OCI-LY1 (cell line): ENCODE results near the gene FRY.

Source experiments
- H2AFZ ChIP-seq: fragments of 200-600 bp; sonication (generic), shearing (Covaris generic); 2 replicates; pipeline ENCODE4 v1.6.0; 2014; ENCODE audit warnings: antibody characterized with exemption, mild to moderate bottlenecking, low read length
- H3F3A ChIP-seq: fragments of 200-600 bp; sonication (generic), shearing (Covaris generic); 2 replicates; pipeline ENCODE4 v1.6.0; 2014; ENCODE audit warnings: mild to moderate bottlenecking, antibody characterized with exemption, low read length, moderate library complexity; ENCODE audit not compliant: insufficient read depth
- H3K27ac ChIP-seq: fragments of 200-600 bp; sonication (generic); 2 replicates; pipeline ENCODE4 v1.5.1; 2014; ENCODE audit warnings: low read length, mixed run types, mild to moderate bottlenecking, low read depth; ENCODE audit not compliant: poor library complexity, severe bottlenecking
- H3K27me3 ChIP-seq: fragments of 200-600 bp; sonication (generic); 2 replicates; pipeline ENCODE4 v1.6.0; 2014; ENCODE audit warnings: antibody characterized with exemption, mild to moderate bottlenecking, low read length, moderate library complexity; ENCODE audit not compliant: insufficient read depth
- H3K36me3 ChIP-seq: fragments of 200-600 bp; sonication (generic); 2 replicates; pipeline ENCODE4 v1.6.1; 2014; ENCODE audit warnings: mild to moderate bottlenecking, antibody characterized with exemption, low read length, moderate library complexity, mixed read lengths; ENCODE audit not compliant: insufficient read depth
- H3K4me1 ChIP-seq: fragments of 200-600 bp; sonication (generic); 2 replicates; pipeline ENCODE4 v1.5.1; 2014; ENCODE audit warnings: mild to moderate bottlenecking, low read length, moderate library complexity; ENCODE audit not compliant: insufficient read depth, severe bottlenecking
- H3K4me2 ChIP-seq: fragments of 200-600 bp; sonication (generic), shearing (Covaris generic); 2 replicates; pipeline ENCODE4 v1.6.1; 2014; ENCODE audit warnings: low read length
- H3K4me3 ChIP-seq: fragments of 200-600 bp; sonication (generic); 2 replicates; pipeline ENCODE4 v1.5.1; 2014; ENCODE audit warnings: low read length, low read depth, mild to moderate bottlenecking, mixed read lengths; ENCODE audit not compliant: poor library complexity, severe bottlenecking
- H3K79me2 ChIP-seq: fragments of 200-600 bp; shearing (Covaris generic); 2 replicates; pipeline ENCODE4 v1.6.1; 2016; ENCODE audit warnings: mixed run types, low read length, mixed read lengths; ENCODE audit not compliant: insufficient read depth
- H3K9ac ChIP-seq: fragments of 200-600 bp; sonication (generic), shearing (Covaris generic); 2 replicates; pipeline ENCODE4 v1.6.1; 2014; ENCODE audit warnings: mild to moderate bottlenecking, low read length, mixed read lengths
- H3K9me2 ChIP-seq: fragments of 200-600 bp; sonication (generic), shearing (Covaris generic); 2 replicates; pipeline ENCODE4 v1.6.1; 2014; ENCODE audit warnings: low read depth, mild to moderate bottlenecking, low read length, mixed read lengths
- H3K9me3 ChIP-seq: fragments of 200-600 bp; shearing (Covaris generic); 2 replicates; pipeline ENCODE4 v1.6.1; 2014; ENCODE audit warnings: low read length, mixed read lengths
- H4K20me1 ChIP-seq: fragments of 200-600 bp; sonication (generic), shearing (Covaris generic); 2 replicates; pipeline ENCODE4 v1.6.0; 2016; ENCODE audit warnings: mild to moderate bottlenecking, low read length; ENCODE audit not compliant: insufficient read depth
- CTCF ChIP-seq: fragments of 200-600 bp; sonication (generic), shearing (Covaris generic); IDR thresholded peaks from 2 replicates; pipeline ENCODE4 v1.5.1; 2017; ENCODE audit warnings: mild to moderate bottlenecking, antibody characterized with exemption, low read length, moderate library complexity, mixed read lengths
- EZH2 ChIP-seq: fragments of 200-600 bp; sonication (generic), shearing (Covaris generic); IDR thresholded peaks from 2 replicates; pipeline ENCODE4 v1.8.0; 2017; ENCODE audit warnings: borderline replicate concordance, mixed run types, mild to moderate bottlenecking, antibody characterized with exemption, low read length, moderate library complexity, mixed read lengths

Gene FRY

DNA sequence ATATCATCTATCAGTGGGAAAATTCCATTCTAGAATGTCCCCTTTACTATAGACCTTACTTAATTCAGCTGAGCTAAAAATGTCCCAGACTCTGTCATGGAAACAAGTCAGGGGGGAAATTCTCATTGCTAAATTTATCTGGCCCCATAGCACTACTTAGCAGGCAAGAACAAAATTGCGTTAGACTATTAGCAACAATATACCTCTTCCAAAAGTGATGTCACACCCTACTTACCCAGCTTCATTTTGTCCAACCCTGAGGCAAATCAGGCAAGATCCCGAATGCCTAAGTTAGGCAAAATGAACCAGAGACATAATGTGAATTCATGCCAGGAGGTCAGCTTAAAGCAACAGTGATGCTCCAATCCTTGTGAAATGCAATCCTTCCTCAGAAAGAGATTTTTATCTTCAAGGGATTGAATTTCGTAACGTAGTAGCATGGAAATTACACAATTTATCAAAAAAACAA is 93.7 kb downstream of the FRY start:
- Histone ChIP-seq H2AFZ (no peak overlapping the region), H4K20me1 (no peaks in the 10 kb centered on the region), H3K27me3 (no peaks in the 10 kb centered on the region), H3K4me1 (no peaks in the 10 kb centered on the region), H3K9ac (no peak overlapping the region), H3K9me3 (no peaks in the 10 kb centered on the region), H3K4me2 (no peak overlapping the region), H3K9me2 (no peaks in the 10 kb centered on the region), H3F3A (no peaks in the 10 kb centered on the region), H3K27ac (no peak overlapping the region), H3K79me2 (no peaks in the 10 kb centered on the region), H3K36me3 (no peaks in the 10 kb centered on the region), H3K4me3 (no peak overlapping the region)
- TF ChIP-seq CTCF = no peak
- no peak for TF ChIP-seq EZH2

DNA sequence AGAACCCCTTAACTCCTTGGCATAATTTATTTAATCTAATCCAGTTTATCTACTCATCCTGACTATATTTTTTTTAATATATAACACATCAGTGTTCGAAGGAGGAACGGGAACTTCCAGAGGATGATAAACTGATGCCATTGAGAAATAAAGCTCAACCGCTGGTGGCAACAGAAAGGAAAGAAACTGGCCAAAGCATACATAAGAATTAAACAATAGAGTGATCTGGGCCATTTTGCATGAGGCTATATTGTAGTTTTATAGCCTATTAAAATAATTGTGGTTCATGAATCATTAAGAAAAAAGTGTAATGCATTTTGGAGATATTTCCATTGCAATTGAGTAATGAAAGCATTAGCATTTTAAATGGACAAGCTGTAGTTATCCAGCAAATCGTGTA is 94.2 kb downstream of the FRY start:
- Histone ChIP-seq H3K4me3 (no peak overlapping the region), H3K9me3 (no peaks in the 10 kb centered on the region), H3K9me2 (no peaks in the 10 kb centered on the region), H3K9ac (no peak overlapping the region), H3K4me2 (no peak overlapping the region), H3K27me3 (no peaks in the 10 kb centered on the region), H3F3A (no peaks in the 10 kb centered on the region), H4K20me1 (no peaks in the 10 kb centered on the region), H3K79me2 (no peaks in the 10 kb centered on the region), H3K4me1 (no peaks in the 10 kb centered on the region), H2AFZ (no peak overlapping the region), H3K36me3 (no peaks in the 10 kb centered on the region), H3K27ac (no peak overlapping the region)
- no peak for TF ChIP-seq CTCF
- no peak for TF ChIP-seq EZH2

- Histone ChIP-seq H3K79me2 (no peaks in the 10 kb centered on the region), H3K4me1 (no peaks in the 10 kb centered on the region), H3K9ac (no peak overlapping the region), H2AFZ (no peak overlapping the region), H4K20me1 (no peaks in the 10 kb centered on the region), H3K4me2 (no peak overlapping the region), H3K27ac (no peak overlapping the region), H3K9me3 (no peaks in the 10 kb centered on the region), H3F3A (no peaks in the 10 kb centered on the region), H3K4me3 (no peak overlapping the region), H3K27me3 (no peaks in the 10 kb centered on the region), H3K36me3 (no peaks in the 10 kb centered on the region), H3K9me2 (no peaks in the 10 kb centered on the region)
- no peak for TF ChIP-seq EZH2
- TF ChIP-seq CTCF = no peak
These were observed 94.7 kb downstream of the FRY start for GRCh38 chr13:32126278-32126677.
